CD4-positive, alpha-beta T cell treated with Interleukin-4 for 4 hours (primary cell): Measurements from ENCODE around the gene MYL6B.
A peak's percentile ranks its signal among the peaks of the same experiment; 100 is the strongest.

Experiments
- DNase-seq: peaks from one replicate; pipeline ENCODE4 v3.0.0-alpha.2; 2020

MYL6B gene

GRCh38 chr12:56124133-56124532 is 28.3 kb upstream of the MYL6B start:
- DNase-seq, result no peak

DNA sequence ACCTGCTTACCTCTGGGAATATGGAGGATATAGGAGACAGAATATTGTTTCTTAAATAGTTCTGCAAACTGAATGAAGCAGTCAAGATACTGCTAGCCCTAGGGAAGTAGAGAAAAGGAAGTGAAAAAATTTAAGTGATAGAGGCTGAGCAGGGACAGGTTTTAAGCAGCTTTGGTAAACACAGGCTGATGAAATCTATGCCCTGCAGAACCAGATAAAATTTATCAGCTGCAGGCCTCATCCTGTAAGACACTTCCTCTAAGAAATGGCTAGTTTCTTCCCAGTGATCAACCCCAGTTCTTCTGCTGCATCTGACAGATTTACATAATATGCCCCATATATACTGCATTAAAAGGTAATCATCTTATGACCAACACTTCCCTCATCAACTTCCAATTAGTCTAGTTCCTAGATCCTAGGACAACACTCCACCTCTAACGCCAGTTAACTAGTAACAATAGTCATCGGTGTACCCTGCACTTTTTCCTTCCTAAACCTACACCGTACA is 25.6 kb upstream of the MYL6B start:
- DNase-seq, result no peak

DNA sequence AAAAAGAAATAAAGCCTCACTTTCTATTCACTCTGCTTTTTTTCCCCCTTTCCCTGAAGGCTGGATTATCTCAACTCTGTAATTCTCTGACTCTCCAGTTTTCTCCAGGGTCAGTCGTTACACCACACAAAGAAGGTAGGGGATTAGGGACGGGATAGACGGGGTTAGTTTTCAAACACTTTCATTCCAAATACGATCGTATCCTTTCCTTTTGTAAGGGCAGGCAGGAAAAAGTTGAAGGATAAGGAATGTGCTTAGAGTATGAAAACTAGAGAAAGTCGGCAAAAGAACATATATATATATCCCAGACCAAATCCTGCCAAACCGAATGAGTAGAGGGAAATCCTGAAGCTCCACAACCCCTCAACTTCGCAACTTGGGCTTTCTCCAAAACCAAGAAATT is 24.9 kb upstream of the MYL6B start:
- no peak for DNase-seq

DNA sequence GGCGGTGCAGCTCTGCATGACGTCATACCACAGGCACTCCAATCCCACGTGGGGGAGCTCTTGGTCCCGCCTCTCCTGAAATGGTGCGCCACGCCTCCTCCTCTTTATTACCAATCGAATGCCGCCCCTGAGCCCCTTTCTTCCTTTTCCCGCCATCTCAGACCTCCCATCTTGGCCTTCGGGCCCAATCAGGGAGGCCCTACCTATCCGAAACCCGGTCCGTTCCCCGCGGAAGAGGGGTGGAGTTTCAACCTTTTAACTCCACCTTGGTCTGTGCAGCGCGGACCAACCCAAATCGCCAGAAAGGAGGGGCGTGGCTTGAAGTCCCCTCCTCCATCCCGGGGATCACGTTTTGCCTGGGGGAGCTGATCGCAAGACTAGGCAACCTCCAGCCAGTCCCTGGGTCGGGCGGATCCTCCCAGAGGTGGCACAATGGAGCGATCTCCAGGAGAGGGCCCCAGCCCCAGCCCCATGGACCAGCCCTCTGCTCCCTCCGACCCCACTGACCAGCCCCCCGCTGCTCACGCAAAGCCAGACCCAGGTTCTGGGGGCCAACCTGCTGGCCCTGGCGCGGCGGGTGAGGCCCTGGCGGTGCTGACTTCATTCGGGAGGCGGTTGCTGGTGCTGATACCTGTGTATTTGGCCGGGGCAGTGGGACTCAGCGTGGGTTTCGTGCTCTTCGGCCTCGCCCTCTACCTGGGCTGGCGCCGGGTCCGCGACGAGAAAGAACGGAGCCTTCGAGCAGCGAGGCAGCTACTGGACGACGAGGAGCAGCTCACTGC is 24.3 kb upstream of the MYL6B start, which contains the start of gene ESYT1:
TSS of gene ESYT1 (plus strand) at position 380 of the 782 bp plus-strand sequence. CDS start at position 433, 53 bp downstream.
- peak; percentile 100 for DNase-seq

- peak; percentile 33 for DNase-seq
Measured at GRCh38 chr12:56128670-56129205, 23.6 kb upstream of the MYL6B start.

- peak; percentile 85 for DNase-seq
Measured at GRCh38 chr12:56129206-56129941, 23.0 kb upstream of the MYL6B start.

DNA sequence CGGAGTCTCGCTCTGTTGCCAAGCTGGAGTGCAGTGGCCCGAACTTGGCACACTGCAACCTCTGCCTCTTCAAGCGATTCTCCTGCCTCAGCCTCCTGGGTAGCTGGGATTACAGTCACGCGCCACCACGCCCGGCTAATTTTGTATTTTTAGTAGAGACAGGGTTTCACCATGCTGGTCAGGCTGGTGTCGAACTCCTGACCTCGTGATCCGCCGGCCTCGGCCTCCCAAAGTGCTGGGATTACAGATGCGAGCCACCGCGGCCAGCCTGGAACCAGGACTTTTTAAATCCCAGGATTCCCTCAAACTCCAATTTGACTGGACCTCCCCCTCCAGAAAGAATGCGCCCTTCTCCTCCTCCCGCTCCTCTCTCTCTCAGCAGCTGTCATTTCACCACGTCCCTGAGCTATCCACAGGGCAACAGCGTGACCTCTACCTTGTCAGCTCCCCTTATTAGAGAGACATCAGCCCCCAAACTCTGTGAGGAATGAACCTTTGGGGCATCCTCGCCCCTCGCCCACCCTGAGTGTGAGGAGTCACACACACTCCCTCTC is 22.4 kb upstream of the MYL6B start:
- no peak for DNase-seq

- no peak for DNase-seq
Measured at GRCh38 chr12:56130876-56131275, 21.5 kb upstream of the MYL6B start.

DNA sequence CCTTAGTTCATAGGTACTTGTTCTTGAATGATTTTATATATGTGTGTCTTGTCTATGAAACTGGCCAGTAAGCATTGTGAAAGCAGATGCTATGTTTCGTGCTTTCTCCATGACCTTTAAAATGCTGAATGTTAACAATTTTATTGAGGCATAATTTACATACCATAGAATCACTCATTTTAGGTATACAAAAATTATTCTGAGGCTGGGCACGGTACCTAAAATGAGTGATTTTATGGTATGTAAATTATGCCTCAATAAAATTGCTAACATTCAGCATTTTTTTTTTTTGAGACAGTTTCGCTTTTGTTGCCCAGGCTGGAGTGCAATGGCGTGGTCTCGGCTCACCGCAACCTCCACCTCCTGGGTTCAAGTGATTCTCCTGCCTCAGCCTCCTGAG is 17.5 kb upstream of the MYL6B start:
- no peak for DNase-seq

DNA sequence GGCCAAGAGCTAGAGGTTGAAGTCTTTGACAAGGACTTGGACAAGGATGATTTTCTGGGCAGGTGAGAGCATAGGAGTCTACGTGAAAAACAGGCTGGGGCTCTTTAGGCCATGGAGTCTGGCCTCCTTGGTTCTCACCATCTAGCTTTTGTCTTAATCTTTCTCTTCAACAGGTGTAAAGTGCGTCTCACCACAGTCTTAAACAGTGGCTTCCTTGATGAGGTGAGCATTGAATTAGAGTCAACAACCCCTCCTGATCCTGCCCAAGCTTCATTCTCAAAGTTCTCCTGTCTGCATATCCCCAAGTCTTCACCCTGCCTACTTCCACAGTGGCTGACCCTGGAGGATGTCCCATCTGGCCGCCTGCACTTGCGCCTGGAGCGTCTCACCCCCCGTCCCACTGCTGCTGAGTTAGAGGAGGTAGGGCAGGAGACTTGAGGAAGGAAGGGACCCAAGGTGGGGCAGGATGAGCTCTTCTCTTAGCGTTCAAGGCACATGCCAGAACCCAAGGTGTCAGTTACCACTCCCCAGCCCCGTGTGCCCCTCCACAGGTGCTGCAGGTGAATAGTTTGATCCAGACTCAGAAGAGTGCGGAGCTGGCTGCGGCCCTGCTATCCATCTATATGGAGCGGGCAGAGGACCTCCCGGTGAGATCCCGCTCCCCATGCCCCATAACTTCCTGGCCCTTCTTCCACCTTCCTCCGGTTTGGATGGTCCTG is 14.4 kb upstream of the MYL6B start:
- DNase-seq, result no peak

GRCh38 chr12:56141946-56142784 is 10.2 kb upstream of the MYL6B start:
- DNase-seq, result no peak

GRCh38 chr12:56143217-56143616 is 9.2 kb upstream of the MYL6B start:
- peak; percentile 44 for DNase-seq

GRCh38 chr12:56143870-56144269 is 8.5 kb upstream of the MYL6B start:
- DNase-seq, result no peak

DNA sequence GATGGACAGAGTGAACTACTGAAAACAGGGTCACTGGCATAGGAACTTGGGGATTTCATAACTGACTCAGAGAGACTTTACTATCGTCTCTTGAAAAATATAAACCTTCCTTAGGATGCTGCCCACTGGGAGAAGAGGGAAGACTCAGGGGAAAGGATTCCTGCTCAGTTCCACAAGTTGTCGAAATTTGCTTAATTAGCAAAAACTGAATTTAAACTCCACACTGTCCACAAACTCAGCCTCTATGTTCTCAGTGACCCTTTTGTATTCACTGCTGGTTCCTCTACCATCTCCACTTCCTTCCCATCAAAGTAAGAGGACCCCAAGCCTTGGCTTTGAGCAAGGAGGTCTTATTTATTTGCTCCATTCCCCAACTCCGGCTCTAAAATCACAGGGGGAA is 7.2 kb upstream of the MYL6B start:
- no peak for DNase-seq

DNA sequence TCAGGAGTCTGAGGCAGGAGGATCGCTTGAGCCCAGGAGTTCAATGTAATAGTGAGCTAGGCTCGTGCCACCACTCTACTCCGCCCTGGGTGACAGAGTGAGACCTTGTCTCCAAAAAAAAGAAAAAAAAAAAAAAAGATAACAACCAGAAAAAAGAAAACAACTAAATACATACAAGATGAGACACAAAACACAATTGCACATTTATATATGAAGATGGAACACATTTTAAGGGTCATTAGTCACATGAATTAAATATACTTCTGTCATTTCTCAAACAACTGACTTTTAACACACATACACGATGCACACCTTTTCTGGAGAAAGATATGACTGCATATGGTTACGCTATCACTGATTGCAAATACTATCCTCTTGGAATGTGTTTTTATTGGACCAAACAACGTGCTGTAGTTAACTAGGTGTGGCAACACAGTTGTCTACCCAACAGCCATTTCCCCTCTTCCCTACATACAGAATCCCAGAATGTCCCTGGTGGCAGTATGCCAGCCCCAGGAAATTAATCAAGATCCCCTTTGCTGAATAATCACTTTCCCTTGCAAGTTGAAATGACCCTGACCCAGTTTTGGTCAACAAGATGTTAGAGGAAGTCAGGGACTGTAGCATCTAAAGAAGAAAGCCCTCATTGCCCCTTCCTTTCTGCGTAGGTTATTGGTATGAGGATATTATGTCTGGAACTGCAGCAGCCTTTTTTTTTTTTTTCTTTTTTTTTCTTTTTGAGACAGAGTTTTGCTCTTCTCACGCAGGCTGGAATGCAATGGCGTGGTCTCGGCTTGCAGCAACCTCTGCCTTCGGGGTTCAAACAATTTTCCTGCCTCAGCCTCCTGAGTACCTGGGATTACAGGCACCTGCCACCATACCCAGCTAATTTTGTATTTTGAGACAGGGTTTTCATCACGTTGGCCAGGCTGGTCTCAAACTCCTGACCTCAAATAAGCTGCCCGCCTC is 5.6 kb upstream of the MYL6B start:
- no peak for DNase-seq

DNA sequence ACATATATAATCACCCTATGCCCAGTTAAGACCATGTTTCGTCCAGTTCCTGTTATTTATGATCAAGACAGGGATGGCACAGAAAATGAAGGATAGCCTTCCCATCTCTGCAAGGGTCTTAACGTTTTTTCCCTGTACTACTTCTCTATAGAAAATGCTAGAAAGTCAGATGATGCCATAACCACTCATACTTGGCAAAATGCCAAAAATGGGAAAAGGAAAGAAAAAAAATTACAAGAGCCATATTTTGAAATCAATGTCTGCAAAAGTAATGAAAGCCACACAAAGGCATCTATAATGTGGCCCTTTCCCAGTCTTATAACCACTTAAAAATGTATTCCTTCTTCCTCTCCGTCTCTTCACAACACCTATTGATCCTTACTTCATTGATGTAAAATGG is 1.8 kb upstream of the MYL6B start:
- no peak for DNase-seq

DNA sequence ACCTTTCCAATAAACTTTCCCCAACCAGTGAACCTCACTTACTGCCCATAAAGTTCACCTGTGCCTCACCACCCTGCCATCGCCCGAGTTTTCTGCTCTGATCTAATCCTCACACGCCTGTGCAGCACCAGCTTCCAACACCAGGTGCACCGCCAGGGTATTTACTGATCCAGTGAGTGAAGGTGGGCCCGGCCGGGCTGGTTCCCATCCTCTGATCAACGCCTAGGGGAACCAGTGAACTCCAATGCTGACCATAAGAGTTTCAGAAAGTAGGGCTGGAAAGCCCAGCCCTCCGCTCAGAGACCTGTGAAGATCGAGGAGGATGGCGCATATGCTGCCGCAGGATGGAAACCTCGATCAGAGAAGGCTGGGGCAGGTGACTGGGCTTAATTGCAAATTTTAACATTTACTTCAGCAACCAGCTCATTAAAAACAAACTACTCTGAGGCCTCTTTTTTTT is 685 bp upstream of the MYL6B start:
- peak; percentile 66 for DNase-seq

DNA sequence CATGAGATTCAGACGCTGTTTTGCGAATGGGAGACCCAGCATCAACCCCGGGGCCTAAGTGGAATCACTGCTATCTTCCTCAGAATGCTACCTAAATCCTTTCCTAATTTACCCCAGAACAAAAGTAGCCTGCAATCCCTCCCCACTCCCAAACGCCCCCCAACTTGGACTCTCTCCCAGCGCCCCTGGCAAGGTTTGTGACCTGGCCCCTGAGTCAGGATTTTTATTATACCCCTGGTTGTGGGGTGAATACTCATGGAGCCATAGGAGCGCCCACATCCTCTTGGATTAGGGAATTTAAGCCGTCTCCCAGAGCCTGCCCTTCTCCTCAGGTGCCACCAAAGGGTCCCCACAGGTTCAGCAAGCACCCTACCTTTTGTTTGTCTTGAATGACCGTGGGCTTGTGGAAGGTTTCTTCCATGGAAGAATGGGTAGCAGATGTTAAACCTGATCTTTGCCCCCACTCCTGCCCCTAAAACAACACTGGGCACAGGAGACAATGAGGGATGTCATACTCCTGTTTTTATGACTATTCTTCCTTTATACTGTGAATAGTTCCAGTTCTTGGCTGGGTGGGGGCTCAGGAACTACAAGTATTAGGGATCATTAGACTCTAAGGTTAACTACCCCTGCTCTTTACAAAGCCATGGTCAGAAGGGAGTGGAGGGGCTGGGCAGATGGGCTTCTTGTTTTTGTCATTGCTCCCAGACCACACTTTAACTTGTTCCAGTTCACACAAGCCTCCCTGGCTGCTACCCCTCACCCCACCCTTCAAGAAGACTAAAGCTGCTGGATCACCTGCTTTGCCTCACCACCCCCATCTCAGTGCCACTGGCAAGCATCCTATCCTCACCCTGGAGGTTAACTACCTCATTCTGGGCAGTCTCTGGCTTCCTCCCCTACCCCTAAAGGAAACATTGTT is 630 bp downstream of the MYL6B start:
- no peak for DNase-seq

GRCh38 chr12:56153678-56154065 is 1.3 kb downstream of the MYL6B start:
- DNase-seq, result no peak
